Tibial nerve (tissue), 4 donors: Measurements from ENCODE around the gene TLR3.

ENCODE experiments used
- CTCF ChIP-seq, 5 experiments: fragments of 200-600 bp in 3 of 5; fragments of 450-650 bp in 2 of 5; sonication (generic) in 3 of 5; IDR thresholded peaks; one replicate each; pipeline ENCODE4 v1.5.1; 2016 to 2019; ENCODE audit warnings: antibody characterized with exemption in 5 of 5, mild to moderate bottlenecking in 3 of 5, moderate library complexity in 2 of 5
- EP300 ChIP-seq, 2 donors: sonication (generic); formaldehyde crosslinking; IDR thresholded peaks; one replicate each; pipeline ENCODE4 v1.6.1; 2017; ENCODE audit warnings: antibody characterized with exemption in 2 of 2, mild to moderate bottlenecking in 1 of 2

GRCh38 chr4:186037692-186038658 lies 31.0 kb upstream of the TLR3 start:
- no peak for TF ChIP-seq EP300 (IDR thresholded peaks at IDR 0.05)
- TF ChIP-seq CTCF (IDR thresholded peaks at IDR 0.05): peak; percentile 69 to 85 (median 71)
